H1 (cell line): ENCODE results near the gene MPHOSPH8. TPM values are rescaled to one million over a fixed set of nuclear protein-coding genes. Genes with fewer than 3 reads are reported as not detected.

Source experiments
- ASH2L ChIP-seq: fragments of 200-600, 300-600 bp; sonication (generic); IDR thresholded peaks from one replicate; pipeline ENCODE4 v1.7.1; 2017; ENCODE audit warnings: low read length
- BRCA1 ChIP-seq: IDR thresholded peaks from 2 replicates; pipeline ENCODE4 v1.6.1; 2012; ENCODE audit warnings: low read depth, low read length, improper control_type of control experiment
- KDM1A ChIP-seq: fragments of 200-600, 300-600 bp; sonication (generic); IDR thresholded peaks from 2 replicates; pipeline ENCODE4 v1.7.1; 2016; ENCODE audit warnings: mild to moderate bottlenecking, low read length, borderline replicate concordance
- polyA plus RNA-seq, 7 experiments: library from polyadenylated mRNA; depleted of rRNA in 3 of 7; stranded (reverse) in 5 of 7; unstranded in 2 of 7; fragments of >200 nt in 5 of 7; fragments of 200-250 nt in 2 of 7; gene quantifications; 1 replicate in 5 of 7; 2 replicates in 1 of 7; 4 replicates in 1 of 7; pipeline versions ENCODE4 v1.2.1 to v1.2.3, GENCODE V29; 2011 to 2013; ENCODE audit warnings: missing spikeins in 2 of 7, mixed read lengths in 2 of 7
- total RNA-seq: library from RNA; stranded (reverse); fragmentation: NEBNext Ultra II Directional; extraction: Animal tissue kit (Norgen Biotek cat#: 25700); gene quantifications from 2 replicates; pipeline ENCODE4 v1.2.1, GENCODE V29; 2021
- TF ChIP-seq, protein P1 (sequence below): fragments of 300-600 bp; sonication (generic); IDR thresholded peaks from 2 replicates; pipeline ENCODE4 v1.7.1; 2012; ENCODE audit warnings: low read length, moderate library complexity, mild to moderate bottlenecking, inconsistent platforms; ENCODE audit not compliant: insufficient replicate concordance
- TF ChIP-seq, protein P2 (sequence below): IDR thresholded peaks from 2 replicates; pipeline ENCODE4 v1.6.1; 2011; ENCODE audit warnings: low read length, improper control_type of control experiment

MPHOSPH8 gene
- total and polyA plus RNA-seq, 2 of the 8 experiments (the other 6 are each of a cell fraction or from before 2014, with no cell fraction given) = 8.3 to 20.5 TPM

DNA sequence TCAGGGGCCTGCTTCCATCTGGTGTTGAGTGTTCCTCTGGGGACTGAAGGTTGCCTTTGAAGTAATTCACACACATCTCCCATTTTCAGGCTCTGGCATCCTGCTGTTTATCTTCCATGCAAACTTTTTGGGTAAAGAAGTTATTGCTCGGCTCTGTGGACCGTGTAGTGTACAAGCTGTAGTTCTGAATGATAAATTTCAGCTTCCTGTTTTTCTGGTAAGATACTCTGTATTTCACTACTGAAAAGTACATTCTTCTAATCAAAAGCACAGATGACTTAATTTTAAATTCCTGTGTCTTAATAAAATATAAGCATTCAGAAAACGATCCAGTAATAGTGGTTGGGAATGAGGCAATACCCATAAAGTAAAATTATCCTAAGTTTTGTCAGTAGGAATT is 36.7 kb downstream of the MPHOSPH8 start (continued):
- TF ChIP-seq, protein P1, sequence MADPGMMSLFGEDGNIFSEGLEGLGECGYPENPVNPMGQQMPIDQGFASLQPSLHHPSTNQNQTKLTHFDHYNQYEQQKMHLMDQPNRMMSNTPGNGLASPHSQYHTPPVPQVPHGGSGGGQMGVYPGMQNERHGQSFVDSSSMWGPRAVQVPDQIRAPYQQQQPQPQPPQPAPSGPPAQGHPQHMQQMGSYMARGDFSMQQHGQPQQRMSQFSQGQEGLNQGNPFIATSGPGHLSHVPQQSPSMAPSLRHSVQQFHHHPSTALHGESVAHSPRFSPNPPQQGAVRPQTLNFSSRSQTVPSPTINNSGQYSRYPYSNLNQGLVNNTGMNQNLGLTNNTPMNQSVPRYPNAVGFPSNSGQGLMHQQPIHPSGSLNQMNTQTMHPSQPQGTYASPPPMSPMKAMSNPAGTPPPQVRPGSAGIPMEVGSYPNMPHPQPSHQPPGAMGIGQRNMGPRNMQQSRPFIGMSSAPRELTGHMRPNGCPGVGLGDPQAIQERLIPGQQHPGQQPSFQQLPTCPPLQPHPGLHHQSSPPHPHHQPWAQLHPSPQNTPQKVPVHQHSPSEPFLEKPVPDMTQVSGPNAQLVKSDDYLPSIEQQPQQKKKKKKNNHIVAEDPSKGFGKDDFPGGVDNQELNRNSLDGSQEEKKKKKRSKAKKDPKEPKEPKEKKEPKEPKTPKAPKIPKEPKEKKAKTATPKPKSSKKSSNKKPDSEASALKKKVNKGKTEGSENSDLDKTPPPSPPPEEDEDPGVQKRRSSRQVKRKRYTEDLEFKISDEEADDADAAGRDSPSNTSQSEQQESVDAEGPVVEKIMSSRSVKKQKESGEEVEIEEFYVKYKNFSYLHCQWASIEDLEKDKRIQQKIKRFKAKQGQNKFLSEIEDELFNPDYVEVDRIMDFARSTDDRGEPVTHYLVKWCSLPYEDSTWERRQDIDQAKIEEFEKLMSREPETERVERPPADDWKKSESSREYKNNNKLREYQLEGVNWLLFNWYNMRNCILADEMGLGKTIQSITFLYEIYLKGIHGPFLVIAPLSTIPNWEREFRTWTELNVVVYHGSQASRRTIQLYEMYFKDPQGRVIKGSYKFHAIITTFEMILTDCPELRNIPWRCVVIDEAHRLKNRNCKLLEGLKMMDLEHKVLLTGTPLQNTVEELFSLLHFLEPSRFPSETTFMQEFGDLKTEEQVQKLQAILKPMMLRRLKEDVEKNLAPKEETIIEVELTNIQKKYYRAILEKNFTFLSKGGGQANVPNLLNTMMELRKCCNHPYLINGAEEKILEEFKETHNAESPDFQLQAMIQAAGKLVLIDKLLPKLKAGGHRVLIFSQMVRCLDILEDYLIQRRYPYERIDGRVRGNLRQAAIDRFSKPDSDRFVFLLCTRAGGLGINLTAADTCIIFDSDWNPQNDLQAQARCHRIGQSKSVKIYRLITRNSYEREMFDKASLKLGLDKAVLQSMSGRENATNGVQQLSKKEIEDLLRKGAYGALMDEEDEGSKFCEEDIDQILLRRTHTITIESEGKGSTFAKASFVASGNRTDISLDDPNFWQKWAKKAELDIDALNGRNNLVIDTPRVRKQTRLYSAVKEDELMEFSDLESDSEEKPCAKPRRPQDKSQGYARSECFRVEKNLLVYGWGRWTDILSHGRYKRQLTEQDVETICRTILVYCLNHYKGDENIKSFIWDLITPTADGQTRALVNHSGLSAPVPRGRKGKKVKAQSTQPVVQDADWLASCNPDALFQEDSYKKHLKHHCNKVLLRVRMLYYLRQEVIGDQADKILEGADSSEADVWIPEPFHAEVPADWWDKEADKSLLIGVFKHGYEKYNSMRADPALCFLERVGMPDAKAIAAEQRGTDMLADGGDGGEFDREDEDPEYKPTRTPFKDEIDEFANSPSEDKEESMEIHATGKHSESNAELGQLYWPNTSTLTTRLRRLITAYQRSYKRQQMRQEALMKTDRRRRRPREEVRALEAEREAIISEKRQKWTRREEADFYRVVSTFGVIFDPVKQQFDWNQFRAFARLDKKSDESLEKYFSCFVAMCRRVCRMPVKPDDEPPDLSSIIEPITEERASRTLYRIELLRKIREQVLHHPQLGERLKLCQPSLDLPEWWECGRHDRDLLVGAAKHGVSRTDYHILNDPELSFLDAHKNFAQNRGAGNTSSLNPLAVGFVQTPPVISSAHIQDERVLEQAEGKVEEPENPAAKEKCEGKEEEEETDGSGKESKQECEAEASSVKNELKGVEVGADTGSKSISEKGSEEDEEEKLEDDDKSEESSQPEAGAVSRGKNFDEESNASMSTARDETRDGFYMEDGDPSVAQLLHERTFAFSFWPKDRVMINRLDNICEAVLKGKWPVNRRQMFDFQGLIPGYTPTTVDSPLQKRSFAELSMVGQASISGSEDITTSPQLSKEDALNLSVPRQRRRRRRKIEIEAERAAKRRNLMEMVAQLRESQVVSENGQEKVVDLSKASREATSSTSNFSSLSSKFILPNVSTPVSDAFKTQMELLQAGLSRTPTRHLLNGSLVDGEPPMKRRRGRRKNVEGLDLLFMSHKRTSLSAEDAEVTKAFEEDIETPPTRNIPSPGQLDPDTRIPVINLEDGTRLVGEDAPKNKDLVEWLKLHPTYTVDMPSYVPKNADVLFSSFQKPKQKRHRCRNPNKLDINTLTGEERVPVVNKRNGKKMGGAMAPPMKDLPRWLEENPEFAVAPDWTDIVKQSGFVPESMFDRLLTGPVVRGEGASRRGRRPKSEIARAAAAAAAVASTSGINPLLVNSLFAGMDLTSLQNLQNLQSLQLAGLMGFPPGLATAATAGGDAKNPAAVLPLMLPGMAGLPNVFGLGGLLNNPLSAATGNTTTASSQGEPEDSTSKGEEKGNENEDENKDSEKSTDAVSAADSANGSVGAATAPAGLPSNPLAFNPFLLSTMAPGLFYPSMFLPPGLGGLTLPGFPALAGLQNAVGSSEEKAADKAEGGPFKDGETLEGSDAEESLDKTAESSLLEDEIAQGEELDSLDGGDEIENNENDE = no peak
- TF ChIP-seq, protein P2, sequence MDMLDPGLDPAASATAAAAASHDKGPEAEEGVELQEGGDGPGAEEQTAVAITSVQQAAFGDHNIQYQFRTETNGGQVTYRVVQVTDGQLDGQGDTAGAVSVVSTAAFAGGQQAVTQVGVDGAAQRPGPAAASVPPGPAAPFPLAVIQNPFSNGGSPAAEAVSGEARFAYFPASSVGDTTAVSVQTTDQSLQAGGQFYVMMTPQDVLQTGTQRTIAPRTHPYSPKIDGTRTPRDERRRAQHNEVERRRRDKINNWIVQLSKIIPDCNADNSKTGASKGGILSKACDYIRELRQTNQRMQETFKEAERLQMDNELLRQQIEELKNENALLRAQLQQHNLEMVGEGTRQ = no peak
- TF ChIP-seq BRCA1 = no peak
- no peak for TF ChIP-seq KDM1A
- no peak for TF ChIP-seq ASH2L
